Renal cortical epithelial cell (primary cell): ENCODE results near the gene SCN9A. TPM values are rescaled to one million over a fixed set of nuclear protein-coding genes. Genes with fewer than 3 reads are reported as not detected.

Experiments
- DNase-seq: peaks from one replicate; pipeline ENCODE4 v3.0.0-alpha.2; 2011; ENCODE audit warnings: low read depth
- total RNA-seq: library from RNA; depleted of rRNA; stranded (reverse); fragments of >200 nt; gene quantifications from 2 replicates; pipeline ENCODE4 v1.2.3, GENCODE V29; 2014

SCN9A gene
- total RNA-seq, 1 donor from 2014 or later, result 2.8 TPM

DNA sequence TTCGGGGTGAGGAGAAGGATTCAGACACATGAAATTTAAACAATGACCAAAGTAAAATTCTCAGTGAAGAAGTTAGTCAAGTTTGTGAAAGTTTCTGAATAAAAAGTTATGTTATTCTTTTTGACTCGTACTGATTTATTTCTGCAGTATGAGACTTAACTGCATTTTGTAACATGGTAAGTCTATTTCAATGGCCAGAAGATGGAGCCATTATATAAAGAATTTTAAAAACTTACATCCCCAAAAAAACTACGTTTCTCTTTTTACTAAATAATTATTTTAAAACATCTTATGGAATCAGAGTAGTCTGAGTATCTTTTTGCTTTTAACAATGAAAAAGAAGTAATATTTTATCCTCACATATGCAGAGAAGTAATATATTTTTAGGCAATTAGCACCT lies 196.5 kb downstream of the SCN9A start:
- DNase-seq, result peak; percentile 23

DNA sequence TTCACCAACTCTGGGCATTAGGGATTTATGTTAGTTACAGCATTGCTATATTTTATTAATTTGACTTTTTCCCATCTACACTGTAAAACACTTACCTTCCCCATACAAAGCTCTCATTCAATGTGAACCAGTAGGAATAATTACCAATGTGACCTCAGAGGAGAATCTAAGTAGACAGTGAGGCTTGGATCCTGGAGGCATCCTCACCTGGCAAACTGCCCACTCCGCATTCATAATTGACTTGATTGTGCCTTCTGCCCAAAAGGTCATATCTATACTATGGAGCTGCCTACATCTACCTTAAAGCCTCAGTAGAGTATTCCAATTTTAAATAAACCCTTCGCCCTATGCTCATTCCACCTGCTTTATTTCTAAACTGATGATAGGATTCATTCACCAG lies 202.5 kb downstream of the SCN9A start:
- DNase-seq, result no peak

DNA sequence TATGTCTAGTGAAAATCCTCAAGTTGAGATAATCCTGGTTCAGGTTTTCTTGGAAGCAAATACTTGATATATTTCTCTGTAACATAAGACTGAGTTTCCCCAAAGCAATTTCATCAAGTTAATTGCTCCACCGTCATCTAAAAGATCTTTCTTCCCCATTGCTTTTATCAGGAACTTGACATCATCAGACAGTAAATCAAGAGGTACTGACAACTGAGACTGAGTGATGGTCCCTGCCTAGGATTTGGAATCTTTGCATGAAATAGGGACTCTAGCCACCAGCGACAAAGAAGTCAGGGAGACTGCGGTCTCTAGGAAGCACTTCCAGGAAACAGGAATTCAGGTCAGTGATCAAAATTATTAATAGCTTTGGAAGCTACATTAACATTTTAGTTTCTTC lies 204.5 kb downstream of the SCN9A start:
- no peak for DNase-seq

DNA sequence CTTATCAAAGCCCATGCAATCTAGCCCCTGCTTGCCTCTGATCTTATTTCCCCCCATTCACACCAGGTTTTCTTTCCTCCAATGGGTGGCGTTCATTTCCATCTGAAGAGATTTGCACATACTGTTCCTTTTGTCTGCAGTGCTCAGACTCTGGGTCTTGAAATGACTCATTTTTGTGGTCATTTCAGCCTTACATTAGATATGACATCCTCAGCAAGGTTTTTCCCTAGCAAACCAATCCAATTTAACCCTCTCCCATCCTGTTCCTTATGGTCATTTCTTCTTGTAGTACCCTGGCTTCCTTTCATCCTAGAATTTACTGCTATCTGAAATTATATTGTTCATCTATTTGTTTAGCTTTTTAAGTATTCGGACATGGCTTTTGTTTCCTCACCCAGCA lies 205.4 kb downstream of the SCN9A start:
- peak; percentile 47 for DNase-seq

DNA sequence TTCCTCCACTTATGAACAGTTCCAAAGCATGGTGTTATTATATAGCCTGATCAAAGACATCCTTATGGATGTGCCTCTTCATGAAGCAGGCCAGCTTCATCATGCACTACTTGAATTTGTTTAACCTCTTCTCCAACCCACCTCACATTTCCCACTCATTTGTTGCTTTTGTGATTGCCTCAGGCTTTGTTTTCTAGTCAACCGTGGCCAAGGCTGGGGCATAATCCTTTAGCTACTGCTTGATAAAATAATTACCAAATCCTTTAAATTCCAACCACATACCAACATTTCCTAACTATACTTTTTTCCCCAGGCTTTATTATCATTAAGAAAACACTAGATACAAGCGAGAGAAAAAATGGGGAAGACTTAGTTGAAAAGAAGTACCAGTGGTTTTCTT lies 208.3 kb downstream of the SCN9A start:
- peak; percentile 95 for DNase-seq

DNA sequence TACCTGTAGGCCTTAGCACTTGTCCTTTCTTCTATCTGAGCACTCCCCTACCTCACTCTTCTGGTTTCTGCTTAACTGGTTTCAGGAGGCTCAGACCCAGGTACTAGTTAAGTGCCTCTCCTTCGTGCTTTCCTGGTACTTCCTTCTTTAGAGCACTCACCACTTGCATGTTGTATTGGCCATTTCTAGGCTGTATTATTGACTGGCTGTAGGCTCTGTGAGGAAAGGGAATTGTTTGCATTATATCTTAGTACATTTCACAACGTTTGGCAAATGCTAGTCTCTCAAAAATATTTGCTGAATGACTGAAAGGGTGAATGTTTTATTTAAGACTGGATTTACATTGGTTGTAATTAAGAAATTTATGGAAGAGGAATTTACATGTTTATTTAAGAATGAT lies 212.0 kb downstream of the SCN9A start:
- DNase-seq, result no peak

DNA sequence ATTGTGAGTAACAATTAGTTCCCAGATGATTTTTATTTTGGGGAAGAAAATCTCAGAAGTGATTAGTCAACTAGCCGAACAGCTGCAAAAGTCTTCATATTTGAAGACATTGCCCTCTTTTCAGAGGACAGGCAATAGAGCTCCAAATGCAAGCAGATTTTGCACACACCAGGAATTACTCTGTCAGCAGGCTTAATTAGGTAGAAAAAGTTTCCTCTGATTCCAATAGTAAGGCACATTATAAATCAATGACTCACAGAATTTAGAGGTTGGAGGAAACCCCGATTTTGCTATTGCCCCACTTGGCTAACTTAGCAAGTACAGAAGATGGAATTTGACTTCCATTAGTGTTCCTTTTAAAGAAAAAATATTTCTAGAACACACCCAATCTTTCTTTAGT lies 217.2 kb downstream of the SCN9A start:
- DNase-seq, result peak; percentile 36

DNA sequence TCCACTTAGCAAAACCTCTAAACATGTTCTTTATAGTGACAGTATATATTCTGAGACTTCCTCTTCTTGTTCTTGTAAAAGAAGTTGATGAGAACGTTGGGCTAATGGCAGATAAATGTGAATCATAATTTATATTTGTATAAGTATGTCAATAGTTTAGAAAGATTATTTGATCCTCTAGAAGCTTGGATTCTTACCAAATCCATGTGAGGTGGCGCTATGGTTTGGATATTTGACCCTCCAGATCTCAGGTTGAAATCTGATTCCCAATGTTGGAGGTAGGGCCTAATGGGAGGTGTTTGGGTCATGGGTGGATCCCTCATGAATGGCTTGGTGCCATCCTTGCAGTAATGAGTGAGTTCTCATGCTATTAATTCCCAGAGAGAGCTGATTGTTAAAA lies 218.2 kb downstream of the SCN9A start:
- no peak for DNase-seq

DNA sequence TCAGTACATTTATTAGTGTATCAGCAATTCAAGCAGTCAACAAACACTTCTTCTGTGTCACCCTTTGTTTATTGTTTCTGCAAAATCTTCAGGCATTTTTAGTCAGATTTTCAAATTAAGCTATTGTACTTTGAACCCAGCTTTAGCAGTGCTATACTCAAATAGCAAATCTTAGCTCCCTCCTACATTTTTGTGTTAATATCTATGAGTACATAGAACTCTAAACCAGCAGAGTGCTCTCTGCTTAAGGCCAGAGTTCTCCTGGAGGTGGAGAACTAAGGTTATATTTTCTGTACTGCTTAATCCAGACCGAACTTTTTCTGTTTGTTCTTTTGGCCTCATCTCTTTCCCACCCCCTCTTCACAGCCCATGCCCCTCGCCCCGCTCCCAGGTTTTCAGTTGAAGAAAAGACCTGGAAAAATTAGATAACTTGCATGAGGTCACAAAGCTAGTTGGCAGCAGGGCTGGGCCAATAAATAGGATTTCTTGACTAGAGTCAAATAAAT lies 218.7 kb downstream of the SCN9A start:
- DNase-seq, result no peak

DNA sequence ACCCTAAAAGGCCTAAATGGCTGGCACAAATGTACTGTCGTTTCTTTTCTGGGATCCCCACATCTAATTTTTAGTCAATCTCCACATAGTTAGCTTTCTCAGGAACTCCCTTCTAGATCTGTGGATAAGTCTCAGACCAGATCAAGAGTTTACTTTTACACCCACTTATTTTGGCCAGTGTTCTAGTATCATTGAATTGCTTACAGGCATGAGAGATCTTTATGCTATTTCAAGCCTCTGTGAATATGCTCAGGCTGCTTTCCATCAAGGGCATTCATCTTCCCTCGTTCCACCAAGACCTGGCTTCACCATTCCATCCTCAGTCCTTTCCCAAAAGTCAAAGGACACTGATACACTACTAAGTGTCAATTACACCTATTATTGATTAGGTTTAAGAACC lies 220.2 kb downstream of the SCN9A start:
- no peak for DNase-seq

DNA sequence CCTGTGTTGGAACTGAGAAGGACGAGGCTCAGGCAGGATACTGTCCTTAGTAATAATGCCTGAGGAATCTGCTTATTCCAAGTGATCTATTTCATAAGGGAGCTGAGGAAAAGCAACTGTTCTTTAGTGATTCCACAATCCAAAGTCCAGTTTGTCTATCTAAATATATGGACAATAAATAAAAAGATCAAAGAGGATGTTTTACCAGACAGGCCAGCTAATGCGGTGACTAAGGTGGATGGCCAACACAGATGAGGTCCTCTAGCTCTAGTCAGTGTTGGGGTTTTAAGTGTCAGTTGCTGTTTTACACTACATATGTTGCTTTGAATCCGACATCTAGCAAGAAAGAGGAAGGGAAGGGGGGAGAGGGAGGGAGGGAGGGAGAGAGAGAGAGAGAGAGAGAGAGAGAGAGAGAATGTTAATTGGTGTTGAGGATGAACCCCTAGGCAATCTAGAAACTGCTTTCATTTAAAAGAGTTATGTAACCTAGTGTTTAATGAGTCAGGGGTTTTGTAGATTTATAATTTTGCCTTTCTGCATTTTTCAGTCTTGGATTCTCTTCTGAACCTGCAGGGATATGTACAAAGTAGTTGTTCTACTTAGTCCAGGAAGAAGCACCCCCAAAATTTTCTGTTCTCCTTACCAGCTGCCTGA lies 220.9 kb downstream of the SCN9A start:
- DNase-seq, result no peak

DNA sequence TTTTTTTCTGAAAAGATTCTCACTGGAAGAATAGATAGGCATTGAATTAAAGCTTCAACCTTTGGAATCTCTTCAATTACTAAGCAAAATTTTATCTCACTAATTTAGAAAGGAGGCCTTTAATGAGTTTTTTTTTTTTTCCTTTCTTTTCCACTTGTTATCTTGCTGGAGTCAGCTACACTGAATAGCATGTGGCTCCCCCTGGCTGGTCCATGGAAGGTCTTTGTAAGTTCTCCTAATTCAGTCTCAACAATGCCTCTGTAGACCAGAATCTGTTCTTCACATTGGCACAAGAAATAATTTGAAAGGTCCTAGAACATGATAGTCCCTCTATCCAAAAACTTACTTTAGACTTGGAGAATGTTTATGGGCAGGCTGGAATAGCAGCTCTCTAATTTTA lies 223.7 kb downstream of the SCN9A start:
- no peak for DNase-seq

DNA sequence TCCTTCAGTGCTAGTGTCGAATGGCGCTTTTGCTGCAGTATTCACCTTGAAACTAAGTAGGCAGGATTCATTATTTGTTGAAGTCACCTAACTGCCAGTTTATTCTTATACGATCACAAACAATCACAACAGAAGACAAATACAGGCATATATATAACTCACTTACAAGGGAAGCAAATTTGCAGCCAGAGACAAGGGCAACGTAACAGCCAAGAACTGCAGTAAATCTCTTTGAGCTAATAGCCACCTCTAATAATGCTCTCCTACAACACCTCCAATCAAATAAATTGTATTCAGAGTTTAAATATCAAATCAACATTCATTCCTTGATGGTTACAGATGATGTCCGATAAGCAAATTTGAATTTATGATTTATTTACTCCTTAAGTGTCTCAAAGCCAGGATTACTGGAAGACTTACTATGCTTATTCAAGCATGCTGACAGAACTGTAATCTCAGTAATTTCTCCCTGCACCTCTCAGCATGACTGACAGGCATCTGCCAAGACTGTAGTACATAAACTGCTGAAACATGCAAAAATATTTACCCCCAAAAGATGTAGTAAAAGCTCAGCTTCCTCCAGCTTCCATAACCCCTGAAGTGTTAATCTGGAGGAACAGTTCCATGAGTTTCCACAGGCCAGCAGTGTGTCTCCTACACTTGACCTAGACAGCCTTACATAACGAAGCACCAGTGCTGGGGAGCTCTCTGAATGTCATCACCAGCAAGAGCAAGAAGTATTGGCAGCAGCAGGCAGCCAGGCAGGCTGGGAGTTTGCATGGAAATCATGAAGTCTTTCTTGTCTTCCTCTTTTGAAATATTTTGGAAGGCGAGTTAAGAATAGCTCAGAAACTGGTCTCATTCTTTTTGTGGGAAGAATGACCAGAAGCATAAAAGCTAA lies 227.0 kb downstream of the SCN9A start:
- DNase-seq, result no peak

DNA sequence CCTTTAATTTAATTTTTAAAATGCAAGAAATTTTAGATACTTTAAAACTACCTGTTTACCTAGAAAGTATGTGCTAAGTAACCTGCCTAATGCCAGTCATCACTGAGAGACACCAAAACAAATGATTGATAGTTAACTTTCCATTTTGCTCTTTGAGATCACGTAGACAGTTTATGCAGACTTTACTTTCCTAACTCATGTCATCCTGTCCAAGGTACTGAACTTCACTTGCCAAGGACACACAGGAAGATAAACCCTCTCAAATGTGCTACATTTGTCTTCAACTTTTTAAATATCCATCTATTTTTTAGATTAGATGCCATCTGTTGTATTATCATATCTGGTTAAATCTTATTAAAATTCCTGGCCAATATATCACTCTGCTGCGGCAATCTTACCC lies 227.9 kb downstream of the SCN9A start:
- no peak for DNase-seq

Other genes starting within 250 kb of the SCN9A start
- gene SCN1A, start 247.9 kb downstream of the SCN9A start, total RNA-seq, result not detected in 2 replicates
- under 0.01 and 1.8 TPM in 2 replicates for gene SCN7A, start 118.3 kb upstream of the SCN9A start, total RNA-seq